GM19438 (cell line): ENCODE data around the gene SERP2.

Source experiments
- ATAC-seq: cut with Tn5 transposase; IDR thresholded peaks from one replicate; pipeline ENCODE4 v1.9.1; 2021; ENCODE audit warnings: low read depth; ENCODE audit not compliant: unreplicated experiment

Gene SERP2

GRCh38 chr13:44354884-44355283, 18.7 kb upstream of the SERP2 start:
- no peak for ATAC-seq

DNA sequence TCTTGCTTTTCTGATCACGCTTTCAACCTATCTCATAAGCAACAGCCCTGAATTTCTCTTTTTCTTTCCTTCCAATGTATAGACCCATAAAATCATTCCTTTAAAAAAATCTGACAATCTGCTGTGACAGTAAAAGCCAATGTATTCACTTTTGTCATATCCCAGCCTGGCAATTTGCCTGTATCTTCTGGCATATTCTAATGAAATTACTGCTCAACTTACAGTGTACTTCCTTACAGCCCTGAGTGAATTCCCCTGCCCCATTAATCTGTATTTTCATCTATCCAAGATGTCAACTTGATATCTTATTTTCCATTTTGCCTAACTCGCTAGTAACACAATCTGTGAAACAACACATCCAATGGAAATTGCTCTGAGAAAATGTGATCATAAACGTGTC, 18.0 kb upstream of the SERP2 start:
- ATAC-seq: no peak

- ATAC-seq: no peak
Observed at GRCh38 chr13:44359983-44360375, 13.6 kb upstream of the SERP2 start.

DNA sequence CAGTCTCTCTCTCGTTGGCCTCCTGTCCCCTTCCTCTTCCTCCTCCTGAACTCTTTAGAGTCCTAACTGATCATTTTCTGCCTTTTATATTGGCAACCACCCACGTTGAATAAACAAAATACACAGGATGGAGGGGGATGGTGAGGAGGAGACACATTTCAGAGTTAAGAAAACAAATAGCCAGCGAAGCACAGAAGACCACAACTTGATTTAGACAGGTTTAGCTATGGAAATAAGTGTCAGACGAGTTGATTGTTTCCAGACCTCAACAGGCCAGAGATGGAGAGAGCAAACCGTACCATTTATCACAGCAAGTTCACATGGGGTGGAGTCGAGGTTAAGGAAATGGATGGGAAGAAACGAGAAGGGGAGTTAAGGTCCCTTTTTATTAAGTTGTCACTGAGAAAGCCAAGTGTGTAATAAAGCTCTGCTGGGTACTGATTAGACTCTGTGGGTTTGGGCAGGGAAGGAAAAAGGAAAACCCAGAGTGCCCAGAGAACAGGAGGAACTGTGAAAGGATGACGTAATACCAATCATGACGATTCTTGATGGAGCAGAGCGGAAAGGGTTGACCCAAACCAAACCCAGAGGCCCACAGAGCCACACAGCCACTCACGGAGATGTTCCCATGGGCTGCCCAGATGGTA, 11.1 kb upstream of the SERP2 start:
- no peak for ATAC-seq

DNA sequence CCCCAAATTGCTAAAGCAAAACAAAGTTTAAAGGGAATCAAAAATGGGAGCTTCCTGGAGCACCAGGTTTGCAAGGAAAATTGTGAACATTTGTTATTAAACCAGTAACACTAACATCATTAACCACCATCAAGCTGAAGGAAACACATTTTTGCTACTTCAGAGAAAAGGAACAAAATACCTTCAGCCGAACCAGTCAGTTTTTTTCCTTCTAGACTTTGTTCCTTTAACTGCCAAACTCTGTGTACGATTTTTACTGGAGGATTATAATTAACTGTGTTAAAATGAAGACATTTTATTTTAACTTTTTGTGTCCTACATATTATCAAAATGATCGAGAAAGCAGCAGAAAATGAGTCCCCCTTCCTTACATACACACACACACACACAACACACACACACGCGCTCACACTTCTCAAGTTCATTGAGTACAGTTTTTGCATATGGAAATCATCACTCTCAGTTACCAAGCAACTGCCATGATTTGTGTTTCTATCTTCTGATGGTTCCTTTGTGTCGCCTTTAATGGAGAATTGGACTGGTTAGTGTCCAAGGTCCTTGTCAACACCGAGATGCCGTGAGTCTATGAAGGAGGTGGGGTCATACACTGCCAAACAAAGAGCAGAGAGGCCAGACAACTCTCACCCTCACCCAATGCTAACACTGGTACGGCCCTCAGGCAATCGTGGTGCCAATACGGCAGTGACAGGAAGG, 9.8 kb upstream of the SERP2 start:
- ATAC-seq: no peak

GRCh38 chr13:44364345-44365000, 9.2 kb upstream of the SERP2 start:
- ATAC-seq: no peak

GRCh38 chr13:44365008-44365407, 8.6 kb upstream of the SERP2 start:
- ATAC-seq: no peak

DNA sequence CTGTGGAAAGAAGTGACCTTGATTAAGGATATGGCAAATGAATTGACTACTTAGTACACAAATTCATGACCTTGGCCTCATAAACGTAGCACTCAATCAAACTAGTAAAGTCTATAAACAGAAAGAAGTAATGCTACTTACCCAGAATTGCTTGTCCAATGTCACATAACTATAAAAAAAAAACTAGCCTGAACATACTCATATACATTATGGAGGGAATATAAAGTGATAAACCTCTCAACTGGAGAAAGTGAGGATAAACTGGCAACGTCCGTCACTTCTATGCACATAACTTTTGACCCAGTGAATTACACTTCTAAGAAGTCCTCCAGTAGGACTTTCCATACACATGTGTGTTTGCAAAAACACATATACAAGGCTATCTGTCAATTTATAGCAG, 7.7 kb upstream of the SERP2 start:
- no peak for ATAC-seq

DNA sequence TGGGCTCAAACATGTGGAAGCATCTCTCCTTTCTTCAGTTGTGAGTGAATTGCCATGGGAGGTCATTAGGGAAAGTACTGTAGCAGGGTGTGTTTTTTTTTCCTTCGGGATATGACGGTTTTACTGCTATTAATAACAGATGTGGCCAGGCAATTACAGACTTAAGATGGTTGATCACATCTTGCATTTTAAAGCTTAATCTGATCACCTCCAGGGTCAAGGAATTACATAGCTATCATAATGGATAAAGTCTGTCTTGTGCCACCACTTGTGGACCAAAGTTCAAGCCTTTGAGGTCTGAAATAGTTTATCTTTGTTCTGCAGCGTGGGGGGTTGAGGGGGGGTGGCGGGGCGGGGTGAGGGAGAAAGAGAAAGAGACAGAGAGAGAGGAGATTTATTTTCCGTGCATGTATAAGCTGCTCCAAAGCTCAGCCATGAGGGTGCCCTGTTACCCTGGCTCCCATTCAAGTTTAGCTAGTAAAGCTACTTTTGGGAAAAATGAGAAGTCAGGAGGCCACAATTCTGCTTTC, 5.5 kb upstream of the SERP2 start:
- ATAC-seq: no peak

DNA sequence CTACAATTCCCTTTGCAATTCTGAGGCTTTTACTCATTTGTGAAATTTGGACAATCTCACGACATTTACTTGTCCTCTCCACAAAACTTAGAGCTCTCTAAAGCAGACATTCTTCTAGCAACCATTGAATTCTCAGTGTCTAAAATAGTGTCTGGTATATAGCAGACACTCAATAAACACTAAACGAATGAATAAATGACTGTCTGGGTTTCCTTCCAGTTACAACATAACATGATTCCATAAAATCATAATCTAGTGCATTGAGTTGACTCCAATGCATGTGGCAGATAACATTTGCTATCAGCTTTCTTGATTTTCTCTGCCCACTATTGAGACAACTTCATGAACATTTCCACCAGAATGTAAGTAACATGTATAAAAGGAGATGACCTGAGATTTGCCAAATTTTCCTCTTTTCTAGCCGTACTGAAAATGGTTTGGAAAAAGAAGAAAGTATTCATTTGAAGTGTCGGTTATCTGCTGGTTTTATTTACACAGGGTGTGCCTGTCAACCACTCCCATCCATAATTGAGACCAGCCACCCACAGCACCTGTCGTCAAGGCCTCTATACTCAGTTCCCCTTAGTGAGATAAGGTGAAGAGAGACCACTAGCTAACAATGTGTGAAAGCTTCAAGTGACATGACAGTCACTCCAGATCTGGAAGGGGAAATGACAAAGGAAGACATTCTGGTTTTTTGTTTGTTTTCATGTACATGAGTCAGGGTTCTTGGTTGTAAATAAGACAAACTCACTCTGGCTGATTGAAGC, 4.8 kb upstream of the SERP2 start:
- no peak for ATAC-seq

GRCh38 chr13:44371421-44371820, 2.2 kb upstream of the SERP2 start:
- ATAC-seq: no peak

DNA sequence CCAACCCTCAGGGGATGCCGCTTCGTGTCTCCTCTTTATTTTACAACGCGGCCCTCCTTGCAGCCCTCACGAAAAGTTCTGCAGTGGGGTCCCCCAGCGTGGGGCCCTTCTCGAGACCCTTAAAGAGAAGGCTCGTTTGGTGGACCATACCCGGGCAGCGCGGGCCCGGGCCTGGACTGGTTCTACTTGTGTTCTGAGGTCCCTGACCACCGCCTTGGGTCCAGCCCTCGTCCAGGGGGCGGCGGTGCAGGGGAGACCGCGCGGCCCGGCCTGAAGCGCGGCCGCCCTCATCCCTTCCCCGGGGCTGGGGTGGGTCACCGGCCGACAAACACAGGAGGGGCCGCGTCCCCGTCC, 400 bp upstream of the SERP2 start:
- ATAC-seq: no peak

DNA sequence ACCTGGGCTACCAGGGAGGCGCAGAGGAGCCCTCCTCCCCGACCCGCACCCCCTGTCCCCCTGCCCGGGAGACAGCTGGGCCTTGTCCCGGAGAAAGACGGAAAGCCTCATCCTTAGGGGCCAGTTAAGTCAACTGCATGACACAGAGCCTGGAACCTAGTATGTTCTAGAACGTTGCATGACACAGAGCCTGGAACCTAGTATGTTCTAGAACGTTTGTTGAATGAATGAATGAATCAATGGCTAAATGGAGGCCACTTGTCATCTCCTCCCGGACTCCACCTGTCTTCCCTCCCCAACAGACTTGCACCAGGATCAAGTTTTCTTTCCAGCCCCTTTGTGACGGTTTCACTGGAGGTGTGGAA, 706 bp downstream of the SERP2 start:
- no peak for ATAC-seq

DNA sequence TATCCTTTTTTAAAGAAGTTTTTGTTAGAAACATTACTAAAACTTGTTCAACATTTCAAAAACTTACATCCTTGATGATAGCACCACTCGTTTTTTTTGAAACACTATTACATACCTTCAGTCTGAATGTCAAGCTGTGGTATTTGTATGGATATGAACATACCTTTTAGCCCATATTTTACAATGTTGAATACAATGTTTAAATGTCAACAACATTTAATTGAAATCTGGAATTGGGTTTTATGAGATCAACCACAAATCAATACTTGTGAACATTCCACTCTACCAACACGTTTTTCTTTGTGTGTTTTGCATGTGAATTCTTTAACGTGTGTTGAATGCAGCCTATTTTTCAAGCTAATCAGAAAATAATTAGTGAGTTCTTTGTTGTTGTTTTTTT, 4.7 kb downstream of the SERP2 start:
- ATAC-seq: no peak

DNA sequence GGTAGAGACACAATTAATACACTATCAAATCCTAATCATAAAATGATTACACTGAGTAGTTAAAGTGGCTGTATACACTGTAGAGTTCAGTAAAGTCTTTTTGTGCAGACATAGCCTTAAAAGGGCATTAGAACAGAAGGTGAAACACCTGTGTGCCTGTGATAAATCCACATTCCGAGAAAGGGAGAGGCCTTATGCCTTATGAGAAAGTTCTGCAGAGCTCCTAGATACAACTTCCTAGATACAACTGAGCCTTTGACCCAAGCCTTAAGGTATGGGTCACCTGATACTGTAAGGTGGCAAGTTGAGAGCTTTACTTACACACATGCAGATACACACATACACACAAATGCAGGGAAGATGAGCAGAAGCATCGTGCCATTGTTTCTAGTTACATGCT, 6.3 kb downstream of the SERP2 start:
- no peak for ATAC-seq

DNA sequence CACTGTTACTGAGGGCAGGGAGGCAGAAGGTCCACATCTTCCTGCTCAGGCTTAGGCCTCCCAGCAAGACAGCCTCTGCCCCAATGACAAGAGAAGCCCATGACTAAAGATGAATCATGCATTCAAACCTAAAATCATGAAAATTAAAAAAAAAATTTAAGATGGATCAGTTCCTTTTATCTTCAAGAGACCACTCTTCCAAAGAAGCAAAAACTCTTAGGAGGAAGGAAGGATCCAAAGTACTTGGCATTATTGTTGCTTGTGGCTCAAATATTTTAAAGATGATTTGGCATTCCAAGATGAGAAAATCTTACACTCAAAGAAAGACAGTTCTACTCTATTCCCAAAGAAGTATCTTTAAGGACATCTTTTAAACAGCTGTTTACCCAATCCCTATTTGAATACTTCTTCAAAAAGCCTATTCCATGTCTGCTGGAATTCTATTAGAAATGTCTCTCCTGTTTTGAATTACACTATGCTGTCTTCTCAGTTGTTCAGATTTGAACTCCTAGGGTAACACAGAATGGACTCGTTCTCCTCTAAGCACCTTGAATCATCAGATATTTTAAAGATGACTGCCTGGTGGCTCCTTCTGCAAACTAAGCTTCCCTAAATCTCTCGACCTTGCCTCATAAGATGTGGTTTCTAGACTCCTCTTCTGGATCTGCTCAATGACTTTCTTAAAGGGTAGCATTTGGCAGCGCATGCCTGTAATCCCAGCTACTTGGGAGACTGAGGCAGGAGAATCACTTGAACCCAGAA, 7.0 kb downstream of the SERP2 start:
- no peak for ATAC-seq

DNA sequence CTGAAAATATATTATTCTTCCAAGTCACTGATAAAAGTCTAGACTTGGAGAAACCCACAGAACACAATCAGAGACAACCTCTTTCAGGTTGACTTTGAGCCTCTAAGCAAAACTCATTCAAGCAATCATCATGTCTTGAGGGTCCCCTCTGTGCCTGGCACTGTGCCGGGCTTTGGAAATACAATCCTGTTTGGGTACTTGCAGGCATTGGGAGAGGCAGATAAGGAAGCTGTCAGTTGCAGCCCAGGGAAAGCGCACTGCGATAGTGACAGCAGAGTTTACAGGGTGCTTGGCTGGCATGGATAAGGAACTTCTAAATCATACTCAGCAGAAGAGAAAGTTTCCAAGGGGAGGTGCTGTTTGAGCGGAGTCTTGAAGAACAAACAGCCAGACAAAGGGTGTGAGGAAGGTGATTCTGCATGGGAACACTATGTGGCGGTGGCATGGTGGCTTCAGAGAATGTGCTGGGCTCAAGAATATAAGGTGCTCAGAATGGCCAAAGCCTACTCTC, 9.1 kb downstream of the SERP2 start:
- ATAC-seq: no peak

DNA sequence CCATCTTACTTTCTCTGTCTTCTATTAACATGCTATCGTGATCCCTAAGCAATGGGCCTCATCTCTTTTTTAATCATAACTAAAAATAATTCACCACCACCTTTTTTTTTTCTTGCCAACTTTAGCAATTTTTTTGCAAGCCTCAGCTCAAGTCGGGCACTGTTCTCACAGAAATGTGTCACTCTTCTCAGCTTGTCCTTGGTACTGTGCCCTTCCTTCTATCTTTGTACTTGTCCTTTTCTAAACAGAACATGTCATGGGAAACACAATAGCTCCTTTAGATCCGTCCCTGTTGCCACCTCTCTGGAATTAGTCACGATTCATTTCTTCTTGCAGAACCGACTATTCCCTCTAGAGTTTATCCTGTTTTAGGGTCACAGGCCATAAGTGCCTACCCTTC, 10.3 kb downstream of the SERP2 start:
- ATAC-seq: no peak

DNA sequence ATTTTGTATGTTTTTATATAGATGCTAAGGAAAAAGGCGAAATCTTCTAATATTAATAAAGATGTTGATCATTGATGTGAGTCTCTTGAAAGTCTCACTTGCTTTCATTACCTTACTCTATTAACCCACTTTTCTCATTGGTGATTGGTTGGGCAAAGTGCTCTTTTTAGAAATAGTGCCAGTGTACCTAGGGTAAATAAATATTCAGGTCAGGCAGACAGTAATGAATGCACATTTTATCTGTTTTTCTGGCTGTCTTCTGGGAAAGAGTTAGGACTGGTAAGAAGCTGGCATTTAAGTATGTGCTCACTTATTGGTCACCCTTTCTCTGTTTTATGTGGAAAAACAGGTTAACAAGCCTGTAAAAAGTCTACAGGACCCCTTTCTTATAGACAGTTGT, 11.2 kb downstream of the SERP2 start:
- no peak for ATAC-seq

- no peak for ATAC-seq
Observed at GRCh38 chr13:44385401-44385800, 11.8 kb downstream of the SERP2 start.
